HepG2 (cell line): ENCODE measurements around the gene MRPL58. TPM values are rescaled to one million over a fixed set of nuclear protein-coding genes. Genes with fewer than 3 reads are reported as not detected.
A peak's percentile ranks its signal among the peaks of the same experiment; 100 is the strongest.

Experiments
- ARNT2 ChIP-seq: sonication (generic); formaldehyde crosslinking; IDR thresholded peaks from 2 replicates; pipeline ENCODE4 v1.8.0; 2022; ENCODE audit warnings: mild to moderate bottlenecking, low read depth, missing genetic modification reagents, moderate library complexity
- MEIS2 ChIP-seq: sonication (generic); formaldehyde crosslinking; IDR thresholded peaks from 2 replicates; pipeline ENCODE4 v1.9.0; 2021; ENCODE audit warnings: mild to moderate bottlenecking, missing genetic modification reagents
- polyA plus RNA-seq, 8 experiments: library from polyadenylated mRNA; depleted of rRNA in 3 of 8; stranded (reverse) in 7 of 8; unstranded in 1 of 8; fragments of >200 nt; fragmentation: Illumina TruSeq in 4 of 8; extraction: Trizol in 4 of 8; gene quantifications; 2 replicates each; pipeline versions ENCODE4 v1.2.1 to v1.2.3, GENCODE V29; 2011 to 2016; ENCODE audit warnings: low read depth in 4 of 8, missing spikeins in 1 of 8, mixed read lengths in 1 of 8; ENCODE audit not compliant: insufficient read depth in 1 of 8
- total RNA-seq, 5 experiments: library from RNA; depleted of rRNA; stranded (reverse); fragments of >200 nt; fragmentation: Illumina TruSeq; extraction: Trizol; gene quantifications; 2 replicates each; pipeline ENCODE4 v1.2.3, GENCODE V29; 2016; ENCODE audit warnings: low read depth in 1 of 5
- TF ChIP-seq, protein P1 (sequence below), 2 experiments: sonication (generic) in 1 of 2; formaldehyde crosslinking in 1 of 2; IDR thresholded peaks; 2 replicates each; pipeline versions ENCODE4 v1.6.1 to v1.9.0; 2014 to 2022; ENCODE audit warnings: antibody characterized with exemption in 1 of 2, borderline replicate concordance in 1 of 2, inconsistent platforms in 1 of 2, low read depth in 1 of 2, missing genetic modification reagents in 1 of 2
- TF ChIP-seq, protein P2 (sequence below), 2 experiments: sonication (generic) in 1 of 2; formaldehyde crosslinking in 1 of 2; IDR thresholded peaks; 2 replicates each; pipeline versions ENCODE4 v1.5.1 to v1.6.1; 2011 to 2020; ENCODE audit warnings: borderline replicate concordance in 1 of 2, low read depth in 1 of 2, low read length in 1 of 2, mild to moderate bottlenecking in 1 of 2, missing genetic modification reagents in 1 of 2, moderate library complexity in 1 of 2

MRPL58 gene
- total and polyA plus RNA-seq, 2 of the 13 experiments (the other 11 are each of a cell fraction or from before 2014, with no cell fraction given) = 44.9 to 68.9 TPM

DNA sequence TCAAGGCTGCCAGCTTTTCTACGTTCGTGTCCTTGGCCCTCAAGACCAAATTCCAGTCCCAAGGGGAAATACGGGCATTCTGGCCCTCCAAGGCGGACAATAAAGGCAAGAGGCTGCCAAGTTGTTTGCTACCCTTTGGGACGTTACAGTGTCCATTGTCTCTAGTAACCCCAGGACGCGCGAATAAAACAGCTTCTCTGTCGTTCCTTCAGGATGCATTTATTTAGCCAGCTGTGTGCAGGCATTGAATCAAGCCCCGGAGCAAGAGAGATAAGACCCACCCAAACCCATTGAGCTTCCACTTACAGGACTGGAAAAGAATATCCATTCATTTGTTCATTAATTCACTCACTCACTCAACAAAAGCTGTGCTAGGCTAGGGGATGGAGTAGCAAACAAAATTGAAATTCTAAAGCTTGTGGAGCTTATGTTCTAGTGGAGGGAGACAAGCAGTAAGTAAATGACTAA, 656 bp downstream of the MRPL58 start (continued):
- TF ChIP-seq, protein P1, sequence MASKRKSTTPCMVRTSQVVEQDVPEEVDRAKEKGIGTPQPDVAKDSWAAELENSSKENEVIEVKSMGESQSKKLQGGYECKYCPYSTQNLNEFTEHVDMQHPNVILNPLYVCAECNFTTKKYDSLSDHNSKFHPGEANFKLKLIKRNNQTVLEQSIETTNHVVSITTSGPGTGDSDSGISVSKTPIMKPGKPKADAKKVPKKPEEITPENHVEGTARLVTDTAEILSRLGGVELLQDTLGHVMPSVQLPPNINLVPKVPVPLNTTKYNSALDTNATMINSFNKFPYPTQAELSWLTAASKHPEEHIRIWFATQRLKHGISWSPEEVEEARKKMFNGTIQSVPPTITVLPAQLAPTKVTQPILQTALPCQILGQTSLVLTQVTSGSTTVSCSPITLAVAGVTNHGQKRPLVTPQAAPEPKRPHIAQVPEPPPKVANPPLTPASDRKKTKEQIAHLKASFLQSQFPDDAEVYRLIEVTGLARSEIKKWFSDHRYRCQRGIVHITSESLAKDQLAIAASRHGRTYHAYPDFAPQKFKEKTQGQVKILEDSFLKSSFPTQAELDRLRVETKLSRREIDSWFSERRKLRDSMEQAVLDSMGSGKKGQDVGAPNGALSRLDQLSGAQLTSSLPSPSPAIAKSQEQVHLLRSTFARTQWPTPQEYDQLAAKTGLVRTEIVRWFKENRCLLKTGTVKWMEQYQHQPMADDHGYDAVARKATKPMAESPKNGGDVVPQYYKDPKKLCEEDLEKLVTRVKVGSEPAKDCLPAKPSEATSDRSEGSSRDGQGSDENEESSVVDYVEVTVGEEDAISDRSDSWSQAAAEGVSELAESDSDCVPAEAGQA (IDR thresholded peaks at IDR 0.05; ENCODE audit: low read depth) = no peak
- TF ChIP-seq, protein P1 (CRISPR knock-in tag; IDR thresholded peaks at IDR 0.05; ENCODE audit: borderline replicate concordance) = no peak
- TF ChIP-seq ARNT2 (CRISPR knock-in tag) (no peak), MEIS2 (no peak)
- TF ChIP-seq, protein P2, sequence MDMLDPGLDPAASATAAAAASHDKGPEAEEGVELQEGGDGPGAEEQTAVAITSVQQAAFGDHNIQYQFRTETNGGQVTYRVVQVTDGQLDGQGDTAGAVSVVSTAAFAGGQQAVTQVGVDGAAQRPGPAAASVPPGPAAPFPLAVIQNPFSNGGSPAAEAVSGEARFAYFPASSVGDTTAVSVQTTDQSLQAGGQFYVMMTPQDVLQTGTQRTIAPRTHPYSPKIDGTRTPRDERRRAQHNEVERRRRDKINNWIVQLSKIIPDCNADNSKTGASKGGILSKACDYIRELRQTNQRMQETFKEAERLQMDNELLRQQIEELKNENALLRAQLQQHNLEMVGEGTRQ (IDR thresholded peaks at IDR 0.05; ENCODE audit: low read depth, low read length) = no peak
- TF ChIP-seq, protein P2 (CRISPR knock-in tag; IDR thresholded peaks at IDR 0.05; ENCODE audit: borderline replicate concordance) = peak; percentile 1; the same call in 1 of the 2 replicates
